SU-DHL-6 (cell line): ENCODE measurements around the gene VAC14.

Experiments used
- H2AFZ ChIP-seq: fragments of 200-600 bp; sonication (generic); 2 replicates; pipeline ENCODE4 v1.6.1; 2014; ENCODE audit warnings: low read depth, mild to moderate bottlenecking, moderate library complexity, mixed read lengths, antibody characterized with exemption, low read length; ENCODE audit not compliant: severe bottlenecking
- H3F3A ChIP-seq: fragments of 200-600 bp; shearing (Covaris generic); 2 replicates; pipeline ENCODE4 v1.6.0; 2016; ENCODE audit warnings: antibody characterized with exemption, mild to moderate bottlenecking; ENCODE audit not compliant: insufficient read depth
- H3K27ac ChIP-seq: fragments of 200-600 bp; sonication (generic); 2 replicates; pipeline ENCODE4 v1.5.1; 2016; ENCODE audit warnings: low read depth, mild to moderate bottlenecking, low read length, moderate library complexity, mixed read lengths
- H3K27me3 ChIP-seq: fragments of 200-600 bp; sonication (generic), shearing (Covaris generic); 2 replicates; pipeline ENCODE4 v1.6.0; 2014; ENCODE audit warnings: mild to moderate bottlenecking, low read length
- H3K36me3 ChIP-seq: fragments of 200-600 bp; sonication (generic); 2 replicates; pipeline ENCODE4 v1.6.1; 2014; ENCODE audit warnings: mild to moderate bottlenecking, low read length, mixed read lengths
- H3K4me2 ChIP-seq: fragments of 300-600, 200-600 bp; shearing (Covaris generic), sonication (generic); 2 replicates; pipeline ENCODE4 v1.6.0; 2014; ENCODE audit warnings: low read length, low read depth, mild to moderate bottlenecking; ENCODE audit not compliant: poor library complexity, severe bottlenecking
- H3K4me3 ChIP-seq: fragments of 200-600 bp; sonication (generic); 2 replicates; pipeline ENCODE4 v1.5.1; 2014; ENCODE audit warnings: antibody characterized with exemption, low read length, mild to moderate bottlenecking, mixed read lengths; ENCODE audit not compliant: insufficient read depth, poor library complexity, severe bottlenecking
- H3K79me2 ChIP-seq: fragments of 200-600 bp; sonication (generic); 2 replicates; pipeline ENCODE4 v1.6.1; 2014; ENCODE audit warnings: mild to moderate bottlenecking, low read length, moderate library complexity; ENCODE audit not compliant: insufficient read depth
- H3K9ac ChIP-seq: fragments of 200-600 bp; sonication (generic); 2 replicates; pipeline ENCODE4 v1.7.0; 2014; ENCODE audit warnings: mild to moderate bottlenecking, low read length
- H3K9me2 ChIP-seq: fragments of 200-600 bp; sonication (generic); replicated peaks from 2 replicates; pipeline ENCODE4 v1.6.1; 2014; ENCODE audit warnings: low read length; ENCODE audit not compliant: insufficient read depth
- H3K9me3 ChIP-seq: fragments of 200-600 bp; sonication (generic); 2 replicates; pipeline ENCODE4 v1.6.1; 2014; ENCODE audit warnings: low read length, mixed read lengths; ENCODE audit not compliant: insufficient read depth
- H4K20me1 ChIP-seq: fragments of 200-600 bp; sonication (generic); 2 replicates; pipeline ENCODE4 v1.6.1; 2014; ENCODE audit warnings: low read depth, mild to moderate bottlenecking, antibody characterized with exemption, low read length, moderate library complexity, mixed read lengths
- CTCF ChIP-seq: fragments of 200-600 bp; sonication (generic); IDR thresholded peaks from one replicate; pipeline ENCODE4 v1.5.1; 2017; ENCODE audit warnings: antibody characterized with exemption, mild to moderate bottlenecking, low read length, moderate library complexity; ENCODE audit not compliant: insufficient read depth, poor library complexity, severe bottlenecking
- EZH2phosphoT487 ChIP-seq: fragments of 200-600 bp; sonication (generic), shearing (Covaris generic); conservative IDR thresholded peaks from 2 replicates; pipeline ENCODE4 v1.6.1; 2018; ENCODE audit warnings: mild to moderate bottlenecking, antibody characterized with exemption, low read length, moderate library complexity, mixed read lengths

VAC14 gene

GRCh38 chr16:70724146-70725023, 76.6 kb downstream of the VAC14 start:
- H3K4me3 ChIP-seq = no peak overlapping the region
- H3K36me3 ChIP-seq = no peaks in the 10 kb centered on the region
- no peaks in the 10 kb centered on the region for H3K27me3 ChIP-seq
- H3F3A ChIP-seq = no peaks in the 10 kb centered on the region
- H3K79me2 ChIP-seq = no peaks in the 10 kb centered on the region
- no peaks in the 10 kb centered on the region for H3K9me2 ChIP-seq
- H3K4me2 ChIP-seq = no peak overlapping the region
- TF ChIP-seq EZH2phosphoT487 (no peak), CTCF (no peak)
- H4K20me1 ChIP-seq = no peaks in the 10 kb centered on the region
- no peak overlapping the region for H2AFZ ChIP-seq
- no peaks in the 10 kb centered on the region for H3K9me3 ChIP-seq
- H3K27ac ChIP-seq = no peak overlapping the region
- no peak overlapping the region for H3K9ac ChIP-seq

GRCh38 chr16:70723740-70724145, 77.2 kb downstream of the VAC14 start:
- Histone ChIP-seq H3K27me3 (no peaks in the 10 kb centered on the region), H4K20me1 (no peaks in the 10 kb centered on the region), H2AFZ (no peak overlapping the region), H3K9me3 (no peaks in the 10 kb centered on the region), H3F3A (no peaks in the 10 kb centered on the region), H3K79me2 (no peaks in the 10 kb centered on the region), H3K9me2 (no peaks in the 10 kb centered on the region), H3K27ac (no peak overlapping the region), H3K4me3 (no peak overlapping the region), H3K4me2 (no peak overlapping the region), H3K36me3 (no peaks in the 10 kb centered on the region), H3K9ac (no peak overlapping the region)
- TF ChIP-seq CTCF = no peak
- no peak for TF ChIP-seq EZH2phosphoT487

- TF ChIP-seq EZH2phosphoT487 = no peak
- TF ChIP-seq CTCF = no peak
- Histone ChIP-seq H3K9me2 (no peaks in the 10 kb centered on the region), H3K27ac (no peak overlapping the region), H3K4me3 (no peak overlapping the region), H4K20me1 (no peaks in the 10 kb centered on the region), H3K9me3 (no peaks in the 10 kb centered on the region), H3K27me3 (no peaks in the 10 kb centered on the region), H3K9ac (no peak overlapping the region), H2AFZ (no peak overlapping the region), H3F3A (no peaks in the 10 kb centered on the region), H3K79me2 (no peaks in the 10 kb centered on the region), H3K4me2 (no peak overlapping the region), H3K36me3 (no peaks in the 10 kb centered on the region)
These were observed 79.6 kb downstream of the VAC14 start for GRCh38 chr16:70721202-70721963.
